GM18858 (cell line): ENCODE measurements around the gene CUTA.

Experiments
- ATAC-seq: cut with Tn5 transposase; IDR thresholded peaks from one replicate; pipeline ENCODE4 v1.9.1; 2021; ENCODE audit not compliant: unreplicated experiment

CUTA gene

DNA sequence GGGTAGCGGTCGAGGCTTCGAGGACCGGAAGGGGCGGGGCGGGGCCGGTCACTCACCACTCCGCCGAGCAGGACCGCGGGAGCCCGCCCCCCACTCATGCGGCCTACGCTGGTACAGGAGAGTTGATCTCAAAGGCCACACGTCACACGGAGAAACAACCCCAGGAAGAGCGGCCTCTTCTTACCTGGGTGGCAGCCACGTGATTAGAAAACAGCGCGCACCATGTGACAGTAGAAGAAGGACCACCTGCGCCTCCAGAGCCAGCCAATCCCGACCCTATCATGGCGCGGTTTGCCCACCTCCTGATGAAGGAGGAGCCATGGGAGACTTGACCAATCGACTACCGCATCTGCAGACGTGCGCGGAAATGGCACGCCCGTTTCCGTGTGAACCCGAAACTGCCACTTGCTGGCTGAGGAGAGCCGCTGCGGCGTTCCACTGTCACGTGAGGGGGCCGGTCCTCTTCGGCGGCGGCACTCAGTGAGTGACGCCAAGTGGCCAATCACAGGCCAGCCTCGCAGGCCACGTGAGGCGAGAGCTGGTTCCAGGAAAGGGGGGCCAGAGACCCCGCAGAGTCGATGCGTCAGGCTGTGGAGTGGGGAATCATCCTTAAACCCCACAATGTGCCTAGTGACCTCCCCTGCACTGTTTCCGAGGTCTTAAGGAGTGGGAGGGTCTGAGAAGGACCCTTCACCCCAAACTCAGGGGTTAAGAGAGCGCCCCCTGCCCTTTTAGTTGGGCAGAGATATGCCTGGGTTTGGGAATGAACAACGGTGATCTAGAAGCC lies at the start of gene CUTA:
CUTA (minus strand) TSS at position 205 of the 787 bp plus-strand sequence; CDS start at position 98, 107 bp downstream.
- ATAC-seq, result peak; percentile 75

DNA sequence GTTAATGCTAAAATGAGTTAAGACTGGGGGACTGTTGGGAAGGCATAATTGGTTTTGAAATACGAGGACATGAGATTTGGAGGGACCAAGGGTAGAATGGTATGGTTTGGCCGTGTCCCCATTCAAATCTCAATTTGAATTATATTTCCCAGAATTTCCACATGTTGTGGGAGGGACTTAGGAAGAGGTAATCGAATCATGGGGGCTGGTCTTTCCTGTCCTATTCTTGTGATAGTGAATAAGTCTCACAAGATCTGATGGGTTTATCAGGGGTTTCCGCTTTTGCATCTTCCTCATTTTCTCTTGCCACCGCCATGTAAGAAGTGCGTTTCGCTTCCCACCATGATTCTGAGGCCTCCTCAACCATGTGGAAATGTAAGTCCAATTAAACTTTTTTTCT lies 49.2 kb upstream of the CUTA start:
- no peak for ATAC-seq

- no peak for ATAC-seq
Measured at GRCh38 chr6:33466075-33466735, 48.3 kb upstream of the CUTA start.

GRCh38 chr6:33459226-33459625 lies 41.3 kb upstream of the CUTA start:
- no peak for ATAC-seq

GRCh38 chr6:33458676-33459075 lies 40.8 kb upstream of the CUTA start:
- ATAC-seq, result no peak

DNA sequence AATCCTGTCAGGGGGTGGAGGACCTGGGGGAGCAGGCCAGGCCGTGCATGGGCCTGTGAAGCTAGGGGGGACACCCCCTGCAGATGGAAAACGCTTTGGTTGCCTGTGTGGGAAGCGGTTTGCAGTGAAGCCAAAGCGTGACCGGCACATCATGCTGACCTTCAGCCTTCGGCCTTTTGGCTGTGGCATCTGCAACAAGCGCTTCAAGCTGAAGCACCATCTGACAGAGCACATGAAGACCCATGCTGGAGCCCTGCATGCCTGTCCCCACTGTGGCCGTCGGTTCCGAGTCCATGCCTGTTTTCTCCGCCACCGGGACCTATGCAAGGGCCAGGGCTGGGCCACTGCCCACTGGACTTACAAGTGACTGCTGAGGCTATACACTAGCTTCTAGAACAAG lies 38.2 kb upstream of the CUTA start:
- ATAC-seq, result no peak

DNA sequence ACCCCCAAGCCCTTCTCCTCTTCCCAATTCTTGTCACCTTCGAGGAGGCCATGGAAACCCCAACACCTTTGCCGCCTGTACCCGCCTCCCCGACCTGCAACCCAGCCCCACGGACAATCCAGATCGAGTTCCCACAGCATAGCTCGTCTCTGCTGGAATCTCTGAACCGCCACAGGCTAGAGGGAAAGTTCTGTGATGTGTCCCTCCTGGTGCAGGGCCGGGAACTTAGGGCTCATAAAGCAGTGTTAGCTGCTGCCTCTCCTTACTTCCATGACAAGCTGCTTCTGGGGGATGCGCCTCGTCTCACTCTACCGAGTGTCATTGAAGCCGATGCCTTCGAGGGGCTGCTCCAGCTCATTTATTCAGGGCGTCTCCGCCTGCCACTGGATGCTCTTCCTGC lies 37.1 kb upstream of the CUTA start:
- ATAC-seq, result no peak

DNA sequence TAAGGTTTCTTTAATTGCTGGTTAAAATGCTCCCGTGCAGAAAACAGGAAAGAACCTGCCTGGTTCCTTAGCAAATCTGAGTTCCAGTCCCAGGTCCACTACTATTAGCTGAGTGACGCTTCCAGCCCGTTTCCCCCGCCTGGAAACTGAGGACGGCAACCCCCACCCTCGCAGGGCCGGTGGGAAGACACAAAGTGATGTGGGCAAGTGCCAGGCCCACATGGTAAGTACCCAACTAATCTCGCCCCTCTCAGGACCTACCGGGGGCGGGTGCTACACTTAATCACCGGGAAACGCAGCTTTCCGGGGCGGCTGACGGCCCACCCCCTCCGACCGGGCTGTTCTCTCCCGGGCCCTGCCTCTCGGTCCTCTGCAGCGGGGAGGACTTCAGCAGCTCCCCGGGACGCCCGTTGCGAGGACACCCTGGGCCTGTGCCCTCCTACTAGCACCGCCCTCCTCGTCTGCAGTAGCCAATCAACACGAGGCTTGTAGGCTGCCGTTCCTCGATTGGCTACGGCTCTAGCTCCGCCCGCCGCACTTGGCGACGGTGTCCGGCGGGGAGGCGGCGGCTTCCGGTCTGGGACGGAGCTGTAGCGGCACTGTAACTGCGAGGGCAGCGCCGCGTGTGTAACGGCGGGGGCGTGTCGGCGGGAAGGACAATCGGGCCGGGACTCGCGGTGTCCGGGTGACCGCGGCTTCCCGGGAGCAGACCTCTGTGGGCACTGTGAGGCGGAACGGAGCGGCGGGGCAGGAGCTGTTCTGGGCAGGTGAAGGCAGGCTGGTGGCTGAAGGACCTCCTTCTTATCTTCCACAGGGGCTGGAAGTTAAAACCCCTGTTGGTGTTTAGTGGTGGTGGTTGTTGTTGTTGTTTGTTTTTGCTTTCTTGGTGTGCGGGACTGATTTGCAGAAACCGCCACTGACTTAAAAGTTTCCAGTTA lies 36.4 kb upstream of the CUTA start, which contains the start of gene ZBTB9:
ZBTB9 (plus strand) TSS at position 568 of the 938 bp plus-strand sequence. CDS start 525 bp downstream, outside the sequence.
- peak; percentile 96 for ATAC-seq

GRCh38 chr6:33453393-33454008 lies 35.6 kb upstream of the CUTA start:
- no peak for ATAC-seq

DNA sequence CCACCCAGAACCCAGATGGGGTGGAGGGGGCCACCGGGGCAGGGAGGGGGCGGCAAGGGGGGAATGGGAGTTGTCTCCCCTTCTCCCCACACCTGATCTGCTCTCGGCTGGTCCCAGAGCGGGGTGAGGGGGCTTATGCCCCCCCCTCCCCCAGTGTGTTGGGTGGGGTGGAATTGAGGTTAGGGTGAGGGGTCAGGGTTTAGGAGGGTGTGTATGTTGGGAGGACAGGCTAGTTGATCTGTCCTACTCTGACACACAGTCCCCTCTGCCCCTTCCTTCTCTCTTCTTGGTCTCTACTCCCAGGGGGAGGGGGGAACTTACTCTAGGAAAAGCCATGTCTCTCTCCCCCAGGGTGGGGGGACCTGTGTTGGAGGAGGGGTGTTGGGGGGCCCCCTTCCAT lies 34.6 kb upstream of the CUTA start:
- ATAC-seq, result no peak

GRCh38 chr6:33451606-33452005 lies 33.7 kb upstream of the CUTA start:
- no peak for ATAC-seq

- ATAC-seq, result no peak
Measured at GRCh38 chr6:33450434-33450833, 32.5 kb upstream of the CUTA start.

DNA sequence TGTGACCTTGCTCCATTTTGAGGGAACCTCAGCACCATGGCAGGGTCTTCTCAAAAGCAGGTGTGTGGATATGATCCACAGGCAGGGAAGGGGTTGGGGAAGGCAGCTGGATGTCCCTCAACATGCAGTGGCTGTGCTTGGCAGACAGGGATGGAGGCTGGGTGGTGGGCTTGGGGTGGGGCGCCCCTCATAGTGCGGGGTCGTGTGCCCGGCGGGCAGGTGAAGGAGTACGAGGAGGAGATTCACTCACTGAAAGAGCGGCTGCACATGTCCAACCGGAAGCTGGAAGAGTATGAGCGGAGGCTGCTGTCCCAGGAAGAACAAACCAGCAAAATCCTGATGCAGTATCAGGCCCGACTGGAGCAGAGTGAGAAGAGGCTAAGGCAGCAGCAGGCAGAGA lies 28.4 kb upstream of the CUTA start:
- ATAC-seq, result no peak

GRCh38 chr6:33445119-33445603 lies 27.3 kb upstream of the CUTA start:
- no peak for ATAC-seq

GRCh38 chr6:33443619-33444504 lies 26.0 kb upstream of the CUTA start:
- ATAC-seq, result no peak

DNA sequence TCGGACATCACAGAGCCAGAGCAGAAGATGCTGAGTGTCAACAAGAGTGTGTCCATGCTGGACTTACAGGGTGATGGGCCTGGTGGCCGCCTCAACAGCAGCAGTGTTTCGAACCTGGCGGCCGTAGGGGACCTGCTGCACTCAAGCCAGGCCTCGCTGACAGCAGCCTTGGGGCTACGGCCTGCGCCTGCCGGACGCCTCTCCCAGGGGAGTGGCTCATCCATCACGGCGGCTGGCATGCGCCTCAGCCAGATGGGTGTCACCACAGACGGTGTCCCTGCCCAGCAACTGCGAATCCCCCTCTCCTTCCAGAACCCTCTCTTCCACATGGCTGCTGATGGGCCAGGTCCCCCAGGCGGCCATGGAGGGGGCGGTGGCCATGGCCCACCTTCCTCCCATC lies 25.1 kb upstream of the CUTA start:
- ATAC-seq, result no peak

- no peak for ATAC-seq
Measured at GRCh38 chr6:33442283-33442682, 24.4 kb upstream of the CUTA start.

DNA sequence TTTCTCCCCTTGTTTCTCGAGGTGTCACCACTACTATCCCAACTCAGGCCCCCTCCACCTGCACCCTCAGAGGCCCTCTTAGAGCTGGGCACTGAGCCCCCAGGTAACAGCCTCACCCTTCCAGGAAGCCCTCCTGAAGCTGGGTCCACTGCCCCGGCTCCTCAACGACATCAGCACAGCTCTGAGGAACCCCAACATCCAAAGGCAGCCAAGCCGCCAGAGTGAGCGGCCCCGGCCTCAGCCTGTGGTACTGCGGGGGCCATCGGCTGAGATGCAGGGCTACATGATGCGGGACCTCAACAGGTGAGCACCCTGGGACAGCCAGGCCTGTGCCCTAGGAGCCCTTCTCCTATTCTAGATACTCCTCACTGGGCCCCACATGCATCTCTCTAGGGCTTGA lies 23.6 kb upstream of the CUTA start:
- no peak for ATAC-seq

- ATAC-seq, result no peak
Measured at GRCh38 chr6:33440649-33441309, 22.9 kb upstream of the CUTA start.
